Medulla oblongata (tissue), 1 donor: ENCODE data around the gene CREB3L2.
A peak's percentile ranks its signal among the peaks of the same experiment; 100 is the strongest.

Experiments
- DNase-seq: peaks from one replicate; pipeline ENCODE4 v3.0.0-alpha.2; 2015; ENCODE audit errors: extremely low spot score

Gene CREB3L2

DNA sequence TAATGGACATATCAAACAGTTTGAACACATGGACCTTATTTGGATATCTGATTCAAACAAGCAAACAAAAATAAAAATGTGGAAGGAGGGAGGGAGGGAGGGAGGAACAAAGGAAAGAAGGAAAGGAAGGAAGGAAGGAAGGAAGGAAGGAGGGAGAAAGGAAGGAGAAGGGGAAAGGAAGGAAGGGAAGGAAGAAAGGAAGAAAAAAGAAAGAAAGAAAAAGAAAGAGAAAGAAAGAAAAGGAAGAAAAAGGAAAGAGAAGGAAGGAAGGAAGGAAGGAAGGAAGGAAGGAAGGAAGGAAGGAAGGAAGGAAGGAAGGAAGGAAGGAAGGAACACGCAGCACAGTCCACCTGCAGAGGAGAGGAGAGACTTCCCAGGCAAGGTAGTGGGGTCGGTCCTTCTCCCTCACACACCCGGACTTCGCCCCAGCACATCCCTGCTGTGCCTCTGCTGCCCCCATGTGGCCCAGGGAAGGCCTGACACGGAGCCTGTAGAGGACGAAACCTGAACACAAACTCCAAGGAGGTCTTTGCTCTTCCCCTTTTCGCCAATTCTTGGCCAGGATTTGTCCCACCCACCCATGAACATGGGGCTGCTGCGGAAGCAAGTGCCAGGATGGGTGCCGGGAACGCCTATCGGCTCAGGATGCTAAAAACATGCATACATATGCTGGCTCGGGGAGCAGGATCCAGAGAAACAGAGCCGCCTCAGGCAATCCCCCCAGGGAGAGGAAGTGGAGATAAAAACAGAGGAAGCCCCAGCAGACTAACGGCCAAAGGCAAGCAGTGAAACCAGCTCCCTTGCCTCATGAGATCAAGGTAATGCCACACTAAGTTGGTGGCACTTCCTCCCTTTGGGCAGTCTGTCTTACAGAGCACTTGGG, 102.8 kb downstream of the CREB3L2 start:
- peak; percentile 93 for DNase-seq

DNA sequence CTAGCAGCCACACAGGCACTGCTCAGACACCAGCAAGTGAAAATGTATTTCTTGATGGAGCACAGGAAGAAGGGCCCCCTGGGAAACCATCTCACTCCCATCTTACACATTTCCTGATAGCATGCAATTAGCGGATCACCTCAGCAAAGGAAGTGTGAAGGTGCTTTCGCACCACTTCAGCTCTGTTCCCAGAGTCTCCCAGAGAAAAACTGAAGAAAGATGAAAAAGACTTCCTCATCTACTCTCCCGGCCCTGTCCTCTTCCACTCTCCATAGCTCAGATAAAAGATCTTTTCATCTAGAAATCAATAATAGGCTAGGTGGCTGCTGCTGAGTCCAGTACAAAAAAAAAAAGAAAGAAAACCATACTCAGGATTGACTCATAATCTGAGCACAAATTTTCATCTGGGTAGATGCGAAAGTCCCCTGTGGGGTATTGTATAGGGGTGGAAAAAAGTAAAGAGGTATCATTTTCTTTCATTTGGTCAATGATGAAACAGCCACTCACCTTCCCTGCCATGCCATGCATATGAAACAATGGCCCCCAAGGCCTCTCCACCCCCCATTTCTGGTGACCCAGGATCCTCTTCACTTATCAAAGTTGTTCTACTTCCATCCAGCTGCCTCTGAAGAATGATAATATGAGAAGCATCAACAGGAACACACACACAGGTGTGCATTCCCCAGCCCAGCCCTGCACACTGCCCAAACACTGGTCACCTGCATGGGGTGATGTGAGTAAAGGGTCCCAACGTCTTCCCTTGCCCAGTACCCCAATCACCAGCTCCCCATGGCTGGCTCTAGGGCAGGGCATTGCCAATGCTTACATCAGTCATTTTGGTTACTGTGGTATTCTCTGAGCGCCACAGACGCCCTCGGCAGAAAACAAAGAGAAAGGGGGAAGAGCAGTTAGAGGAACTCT, 106.3 kb downstream of the CREB3L2 start:
- DNase-seq: no peak

DNA sequence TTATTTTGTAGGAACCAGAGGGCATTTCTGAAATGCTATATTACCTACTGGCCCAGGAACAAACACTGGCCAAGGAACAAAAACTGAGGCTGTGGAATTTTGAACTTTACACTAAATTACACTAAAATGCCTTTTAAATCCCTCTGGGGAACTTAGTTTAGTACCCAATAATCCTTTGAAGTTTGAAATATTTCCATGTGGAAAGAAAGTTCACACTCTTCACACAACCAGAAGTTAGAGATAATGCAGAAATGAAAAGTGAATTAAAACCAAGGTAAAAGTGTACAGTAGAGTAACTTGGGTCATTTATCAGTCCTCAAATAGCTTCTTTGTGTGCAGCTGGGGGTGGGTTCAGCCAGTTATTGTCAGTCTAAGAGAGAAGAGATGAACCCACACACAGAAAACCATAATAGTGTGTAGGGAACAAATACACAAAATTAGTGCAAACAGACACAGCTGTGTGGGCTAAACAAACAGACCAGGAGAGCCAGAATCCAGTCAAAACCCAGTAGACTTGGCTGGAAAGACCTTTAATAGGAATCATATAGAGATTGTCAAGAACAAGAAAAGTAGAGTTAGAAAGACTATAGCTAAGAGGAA, 108.6 kb downstream of the CREB3L2 start:
- DNase-seq: no peak

DNA sequence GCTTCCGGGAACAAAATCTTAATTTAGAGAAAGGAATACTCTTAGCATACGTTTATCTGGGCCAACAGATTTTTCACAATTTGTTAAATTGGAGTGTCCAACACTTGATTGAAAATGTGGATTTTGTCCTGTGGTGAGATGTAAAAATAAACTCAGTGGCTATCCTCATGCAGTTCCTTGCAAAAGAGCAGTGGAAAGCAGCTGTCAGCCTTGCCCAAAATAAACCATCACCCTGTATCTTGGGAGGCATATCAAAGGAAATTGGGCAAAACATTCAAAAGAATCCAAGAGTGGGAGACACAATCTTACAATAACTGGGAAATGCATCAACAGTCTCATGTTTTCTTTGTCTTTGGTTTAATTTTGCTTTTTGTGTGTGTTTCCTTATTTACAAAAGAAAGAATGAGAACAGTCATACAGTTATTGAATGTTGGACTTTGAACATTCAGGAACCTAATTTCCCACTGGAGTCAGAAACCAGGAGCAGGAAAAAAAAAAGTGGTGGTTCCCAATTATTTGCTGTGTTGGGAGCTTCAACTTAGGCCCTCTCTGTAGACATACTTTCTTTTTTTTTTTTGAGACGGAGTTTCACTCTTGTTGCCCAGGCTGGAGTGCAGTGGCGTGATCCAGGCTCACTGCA, 110.8 kb downstream of the CREB3L2 start:
- DNase-seq: no peak

DNA sequence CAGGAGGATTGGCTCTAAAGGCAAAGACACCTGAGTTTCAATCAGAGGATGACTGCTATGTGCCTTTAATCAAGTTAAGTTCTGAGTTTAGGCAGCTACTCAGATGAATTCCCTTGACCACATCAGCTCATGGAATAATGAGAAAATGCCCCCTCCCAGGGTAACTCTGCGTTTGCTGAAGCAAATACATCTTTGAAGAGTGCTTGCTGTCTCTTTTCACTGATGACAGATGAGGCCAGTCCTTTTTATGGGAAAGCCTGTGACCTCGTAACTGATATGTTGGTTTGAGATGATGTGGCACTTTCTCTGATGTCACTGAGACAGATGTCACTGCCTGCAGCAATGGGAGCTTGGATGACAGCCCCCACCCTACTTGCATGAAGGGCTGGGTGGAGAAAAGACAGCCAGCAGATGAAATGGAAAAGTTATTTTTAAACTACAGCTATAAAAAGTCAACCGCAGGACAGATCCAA, 111.4 kb downstream of the CREB3L2 start:
- no peak for DNase-seq

DNA sequence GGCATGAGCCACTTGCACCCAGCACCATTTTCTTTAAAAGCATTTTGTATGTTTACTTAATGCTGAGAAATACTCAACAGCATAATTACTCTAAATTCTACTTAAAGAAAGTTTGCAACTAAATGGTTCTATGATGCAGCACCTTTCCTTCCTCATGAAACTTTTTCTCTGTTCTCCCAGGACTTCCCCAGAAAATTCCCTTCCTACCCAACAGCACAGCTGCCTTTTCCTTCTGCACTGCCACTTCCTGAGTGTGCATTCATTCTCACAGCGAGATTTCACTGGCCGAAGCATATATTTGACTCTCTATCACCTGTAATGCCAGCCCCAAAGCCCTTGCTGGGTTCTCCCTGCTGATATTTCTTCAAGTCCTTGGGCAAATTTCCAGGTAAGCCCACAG, 113.6 kb downstream of the CREB3L2 start:
- DNase-seq: no peak

DNA sequence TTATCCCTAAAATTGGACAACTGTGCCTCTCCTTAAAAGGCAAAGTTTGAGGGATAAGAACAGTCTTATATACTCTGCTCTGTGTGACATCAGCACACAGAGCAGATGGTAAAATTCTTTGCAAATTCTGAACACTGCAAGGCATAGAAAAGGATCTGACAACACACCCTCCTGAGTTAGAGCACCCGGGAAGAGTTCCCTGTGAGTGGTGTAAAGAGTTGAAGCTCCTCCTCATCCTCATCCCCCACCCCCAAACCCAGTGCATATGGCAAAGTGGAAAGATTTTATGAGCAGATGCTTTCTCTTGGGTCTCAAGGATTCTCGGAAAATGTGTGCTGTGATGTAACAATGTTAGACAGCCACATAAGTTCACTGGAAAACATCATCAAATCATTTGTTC, 115.1 kb downstream of the CREB3L2 start:
- no peak for DNase-seq

DNA sequence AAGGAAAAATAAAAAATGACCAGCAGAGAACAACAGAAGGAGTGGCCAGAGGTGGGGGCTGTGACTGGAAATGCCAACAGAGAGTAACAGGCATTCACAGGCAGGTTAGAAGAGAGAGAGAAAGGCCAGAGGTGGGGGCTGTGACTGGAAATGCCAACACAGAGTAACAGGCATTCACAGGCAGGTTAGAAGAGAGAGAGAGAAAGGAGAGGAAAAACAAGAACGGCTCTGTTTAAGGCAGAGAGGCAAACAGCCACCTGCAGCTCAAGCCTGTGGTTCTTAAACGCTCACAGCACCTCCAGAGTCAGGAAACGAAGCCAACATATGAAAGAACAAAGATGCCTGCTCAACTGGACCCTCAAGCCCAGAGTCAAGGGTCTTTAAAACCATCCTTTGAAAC, 115.6 kb downstream of the CREB3L2 start:
- DNase-seq: no peak

DNA sequence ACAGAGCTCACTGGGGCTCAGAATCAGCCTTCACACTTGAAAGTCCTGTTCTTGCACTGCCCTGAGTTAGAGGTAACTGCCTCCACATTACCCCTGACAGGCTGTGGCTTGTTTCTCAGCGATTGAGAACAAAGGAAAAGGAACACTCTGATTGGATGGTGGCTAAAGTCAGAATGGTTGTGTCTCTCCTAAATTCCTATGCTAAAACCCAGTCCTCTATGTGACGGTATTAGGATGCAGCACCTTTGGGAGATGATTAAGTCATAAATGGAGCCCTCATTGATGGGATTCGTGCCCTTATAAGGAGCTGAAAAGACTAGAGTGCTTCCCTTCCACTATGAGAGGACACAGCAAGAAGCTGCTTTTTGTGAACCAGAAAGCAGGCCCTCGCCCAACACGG, 116.2 kb downstream of the CREB3L2 start:
- no peak for DNase-seq

DNA sequence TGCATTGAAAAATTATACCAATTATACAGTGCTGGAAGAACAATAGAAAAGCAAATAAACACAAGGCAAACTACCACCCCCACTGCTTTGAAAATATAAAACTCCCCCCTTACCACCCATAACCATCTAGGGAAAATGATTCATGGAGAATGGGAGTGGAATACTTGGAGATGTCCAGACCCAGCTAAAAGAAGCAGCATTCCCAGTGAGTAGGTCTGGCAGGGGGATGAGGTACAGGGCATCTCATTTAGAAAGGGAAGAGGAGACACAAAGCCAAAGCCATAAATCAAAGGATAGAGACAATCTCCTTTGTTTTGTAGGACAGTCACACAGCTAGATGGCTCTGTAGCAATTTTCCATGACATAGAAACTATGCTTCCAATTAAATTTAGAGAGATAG, 119.1 kb downstream of the CREB3L2 start:
- DNase-seq: no peak

DNA sequence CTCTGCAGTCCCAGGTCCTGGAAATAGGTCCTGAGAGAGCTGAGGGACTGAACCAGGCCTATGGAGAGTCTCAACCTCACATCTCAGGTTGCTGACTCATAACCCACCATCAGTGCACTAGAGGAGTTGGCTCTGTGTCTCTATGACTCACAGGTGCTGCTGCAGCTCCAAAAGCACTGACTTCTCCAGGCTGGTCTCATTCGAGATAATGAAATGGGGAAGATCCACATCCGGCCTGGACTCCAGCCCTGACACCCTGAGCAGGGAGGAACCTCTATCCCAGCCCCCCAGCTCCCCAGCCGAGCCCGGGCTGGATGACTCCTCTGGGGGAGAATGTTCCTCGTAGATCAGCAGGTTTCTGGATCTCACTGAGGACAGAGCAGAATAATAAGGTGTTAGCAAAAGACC, 119.6 kb downstream of the CREB3L2 start:
- DNase-seq: no peak

DNA sequence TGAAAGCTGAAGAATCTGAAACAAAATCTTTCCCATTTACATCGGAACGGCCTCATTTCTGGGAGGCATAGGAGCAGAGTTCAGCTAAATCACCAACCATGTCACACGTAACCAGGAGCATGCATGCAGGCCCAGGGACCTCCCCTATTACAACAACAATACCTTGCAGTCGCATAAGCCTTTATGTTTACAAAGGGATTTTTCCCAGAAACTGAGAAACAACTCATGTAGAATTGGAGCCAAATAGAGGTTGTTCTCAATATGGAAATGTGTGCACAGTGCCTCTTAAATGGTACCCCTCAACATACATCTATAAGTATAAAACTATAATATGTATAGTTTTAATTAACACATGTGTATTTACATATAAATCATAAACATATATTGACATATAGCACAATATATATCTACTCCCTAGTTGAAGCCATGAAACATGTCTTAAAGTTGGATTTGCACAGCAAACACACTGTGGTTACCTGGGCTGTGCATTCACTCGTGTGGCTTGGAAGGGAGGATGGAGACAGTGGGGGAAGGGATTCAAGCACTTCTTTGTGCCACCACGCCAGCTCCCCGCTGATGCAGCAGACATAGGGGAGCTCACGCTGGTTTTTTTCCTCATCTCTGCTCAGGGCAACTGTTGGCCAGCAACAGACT, 120.2 kb downstream of the CREB3L2 start:
- no peak for DNase-seq

DNA sequence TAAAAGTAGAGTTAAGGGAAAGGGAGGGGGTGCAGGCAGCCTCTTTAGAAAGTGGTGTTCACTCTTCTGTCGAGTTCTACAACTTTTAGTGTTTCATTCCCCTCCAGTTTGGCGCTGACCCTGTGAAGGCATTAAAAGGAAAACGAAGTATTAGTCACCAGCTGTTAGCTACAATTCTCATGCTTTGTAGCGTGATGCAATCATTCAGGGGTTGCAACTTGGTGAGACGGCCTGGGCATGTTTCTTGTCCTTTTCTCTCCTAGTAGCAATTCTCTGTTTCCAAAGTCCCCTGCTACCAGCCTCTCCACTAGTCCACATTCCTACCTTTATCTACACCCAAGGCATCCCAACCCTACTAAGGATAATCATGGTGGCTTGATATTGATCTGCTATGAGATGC, 121.5 kb downstream of the CREB3L2 start:
- no peak for DNase-seq

DNA sequence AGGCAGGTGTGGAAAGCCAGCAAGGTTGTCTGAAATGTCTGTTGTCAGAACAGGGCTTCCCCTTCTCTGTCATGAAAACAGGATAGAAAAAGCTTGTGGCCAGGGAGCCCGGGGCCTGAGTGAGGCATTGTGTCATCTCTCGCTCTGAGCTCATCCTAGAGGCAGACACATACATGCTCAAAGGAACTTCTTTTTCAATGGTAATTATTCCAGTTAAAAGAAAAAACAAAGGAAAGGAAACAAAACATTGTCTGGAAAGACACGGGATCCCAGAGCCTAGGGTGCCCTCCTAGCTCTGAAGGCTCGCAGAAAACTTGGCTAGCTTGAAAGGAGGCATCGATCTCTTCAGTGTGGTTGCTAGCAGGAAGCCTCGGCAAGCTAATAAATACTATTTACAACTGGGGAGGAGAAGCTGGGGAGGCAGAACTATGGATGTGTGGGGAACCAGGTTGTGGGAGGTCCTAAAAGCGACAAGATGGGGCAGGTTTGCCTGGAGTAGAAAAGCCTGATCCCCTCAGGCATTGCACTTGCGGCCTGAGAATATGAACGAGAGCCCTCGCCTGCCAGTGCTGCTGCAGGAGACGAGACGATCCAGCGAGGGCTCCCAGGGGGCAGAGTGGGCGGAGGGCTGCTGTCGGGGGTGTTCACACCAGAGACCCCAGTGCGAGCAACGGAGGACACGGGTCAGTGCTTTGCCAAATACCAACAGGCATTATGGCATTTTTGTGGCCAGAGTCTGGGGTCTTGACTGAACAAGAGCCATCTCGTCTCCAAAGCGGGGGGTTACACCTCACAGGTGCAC, 122.3 kb downstream of the CREB3L2 start:
- DNase-seq: no peak

DNA sequence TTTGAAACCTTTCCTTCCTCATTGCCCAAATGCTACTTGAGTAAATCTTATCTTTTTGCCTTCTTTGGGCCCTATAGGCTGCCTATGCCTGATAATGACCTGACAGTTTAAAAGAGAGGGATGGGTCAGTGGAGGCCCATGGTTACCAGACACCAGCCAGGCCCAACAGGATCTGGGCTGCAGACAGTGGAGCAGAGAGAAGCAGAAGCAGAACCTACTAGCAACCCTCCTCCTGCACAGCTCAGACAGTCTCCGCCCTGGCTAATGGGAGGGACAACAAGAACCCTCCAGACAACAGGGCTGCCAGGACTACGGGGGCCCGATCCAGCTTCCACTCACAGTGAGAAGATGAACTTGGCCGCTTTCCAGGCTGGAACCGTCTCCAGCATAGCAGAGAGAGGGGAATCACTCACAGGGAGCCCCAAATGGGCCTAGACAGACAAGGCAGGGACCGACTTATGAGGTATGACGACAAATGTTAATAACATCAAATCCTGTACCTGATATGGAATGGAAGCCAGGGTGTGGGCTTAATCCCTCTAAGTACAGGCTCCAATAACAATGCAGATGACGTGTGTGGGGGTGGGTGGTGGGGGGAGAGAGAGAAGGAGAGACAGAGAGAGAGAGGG, 123.4 kb downstream of the CREB3L2 start:
- DNase-seq: peak; percentile 43

DNA sequence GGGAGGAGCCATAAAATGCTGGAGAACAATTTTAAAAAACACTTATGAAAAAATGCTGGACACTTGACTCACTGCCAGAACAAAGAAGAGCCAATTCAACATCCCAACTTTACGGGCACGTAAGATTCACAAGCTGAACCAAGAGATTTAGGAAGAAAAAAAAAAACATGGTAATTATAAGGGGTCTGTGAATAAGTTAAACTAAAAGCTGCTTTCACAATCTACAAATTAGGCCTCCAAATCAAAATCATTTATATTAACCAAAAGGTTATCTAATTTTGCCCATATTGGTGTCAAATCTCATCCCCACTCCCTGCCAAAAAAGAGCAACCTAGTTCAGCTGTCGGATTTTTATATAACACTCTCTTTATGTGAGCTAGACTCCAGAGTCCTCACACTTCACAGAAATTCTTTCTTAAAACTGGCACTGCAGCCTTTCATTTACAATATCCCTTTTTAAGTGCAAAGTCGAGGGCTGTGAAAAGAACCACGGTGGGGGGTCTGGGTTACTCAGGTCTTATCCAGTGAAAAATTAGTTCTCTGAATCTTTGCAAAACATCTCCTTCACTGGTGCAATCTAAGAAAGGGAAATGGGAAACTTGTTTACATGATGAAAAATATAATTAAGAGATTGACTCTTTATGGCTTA, 124.7 kb downstream of the CREB3L2 start:
- DNase-seq: no peak

DNA sequence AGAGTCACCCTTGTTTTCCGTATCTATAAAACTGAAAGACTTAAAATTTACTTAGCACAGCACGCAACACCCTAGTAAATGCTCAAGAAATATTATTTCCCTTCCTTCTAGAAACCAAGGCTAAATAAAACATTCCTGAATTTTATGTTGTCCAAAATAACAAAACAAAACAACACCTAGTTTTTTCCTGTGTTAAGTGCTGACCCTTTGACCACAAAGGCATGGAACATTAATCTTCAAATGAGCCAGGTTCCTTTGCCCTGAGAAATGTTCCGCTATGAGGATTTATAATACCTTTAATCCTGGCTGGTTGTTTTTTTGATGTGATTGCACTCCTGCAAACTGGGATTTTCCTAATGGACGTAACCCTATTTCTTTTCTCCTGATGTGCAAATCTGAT, 126.1 kb downstream of the CREB3L2 start:
- no peak for DNase-seq

DNA sequence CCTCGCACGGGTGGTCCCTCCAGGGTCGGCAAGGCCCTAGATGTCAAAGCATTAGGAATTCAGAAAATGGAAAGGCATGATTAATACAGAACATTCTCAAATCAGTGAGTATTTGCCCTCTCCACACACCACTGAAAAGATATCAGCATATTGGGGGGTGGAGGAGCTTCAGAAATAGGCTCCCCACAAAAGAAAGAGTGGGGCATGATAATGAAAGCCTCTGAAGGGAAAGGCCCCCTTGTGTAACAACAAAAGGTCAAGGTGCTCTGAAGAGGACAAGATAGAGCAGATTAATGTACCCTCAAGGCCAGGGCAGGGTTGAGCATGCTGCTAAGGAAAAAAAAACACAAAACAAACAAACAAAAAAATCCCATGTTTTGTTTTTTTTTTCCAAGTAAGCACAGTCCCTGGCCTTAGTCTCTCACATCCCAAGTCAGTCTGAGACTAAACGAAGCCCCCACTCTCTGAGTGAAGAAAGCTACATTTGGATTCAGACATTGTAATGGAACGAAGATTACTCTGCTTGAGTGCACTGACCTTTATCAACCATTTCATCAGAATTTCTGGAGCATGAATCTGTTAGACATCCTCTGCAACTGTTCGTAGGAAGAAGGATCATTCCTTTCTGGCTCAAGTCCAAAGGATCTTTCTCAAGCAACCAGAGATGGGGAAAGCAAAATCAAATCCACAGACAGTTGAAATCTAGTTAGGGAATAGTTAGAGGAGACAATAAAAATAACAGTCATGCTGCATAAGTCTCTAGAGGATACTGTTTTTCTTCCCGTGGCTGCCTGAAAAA, 127.7 kb downstream of the CREB3L2 start:
- no peak for DNase-seq

DNA sequence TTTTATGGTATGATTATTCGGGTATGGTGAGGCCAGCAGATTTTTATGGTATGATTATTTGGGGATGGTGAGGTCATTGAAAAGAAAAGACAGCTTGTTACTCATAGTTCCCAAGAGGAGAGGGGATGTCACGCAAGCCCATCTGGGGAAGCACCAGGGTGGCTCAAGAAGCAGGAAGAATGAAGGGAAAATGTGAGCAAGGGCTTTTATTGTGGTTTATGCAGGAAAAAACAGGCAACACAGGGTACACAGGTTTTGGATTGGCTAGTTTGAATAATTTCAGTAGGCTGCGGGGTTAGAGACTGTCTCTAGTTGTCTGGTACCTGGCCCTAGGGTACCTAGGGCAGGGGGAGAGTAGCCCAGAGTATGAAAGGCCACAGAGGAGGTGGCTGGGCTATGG, 128.4 kb downstream of the CREB3L2 start:
- DNase-seq: no peak
